GM18907 (cell line): ENCODE results near the gene ATP2C1.
"Not testable (repeated sequence)": the region's sequence is repeated elsewhere in the genome, so short reads cannot be mapped to it uniquely, and the experiment has no call there.

Experiments
- ATAC-seq: cut with Tn5 transposase; IDR thresholded peaks from one replicate; pipeline ENCODE4 v1.9.1; 2021; ENCODE audit warnings: mild to moderate bottlenecking, moderate library complexity; ENCODE audit not compliant: unreplicated experiment

Gene ATP2C1

GRCh38 chr3:130893376-130894129, at the start of gene ATP2C1:
Gene ATP2C1 (plus strand): TSS chr3:130894084. CDS start chr3:130894770, 686 bp downstream.
- peak; percentile 89 for ATAC-seq

- no peak for ATAC-seq
Measured at GRCh38 chr3:130844462-130844861, 49.4 kb upstream of the ATP2C1 start.

- ATAC-seq: no peak
Measured at GRCh38 chr3:130846181-130846580, 47.7 kb upstream of the ATP2C1 start.

- ATAC-seq: no peak
Measured at GRCh38 chr3:130849091-130849552, 44.8 kb upstream of the ATP2C1 start.

- peak; percentile 82 for ATAC-seq
Measured at GRCh38 chr3:130850044-130850797, 43.7 kb upstream of the ATP2C1 start.

- no peak for ATAC-seq
Measured at GRCh38 chr3:130850843-130851242, 43.0 kb upstream of the ATP2C1 start.

GRCh38 chr3:130851277-130851676, 42.6 kb upstream of the ATP2C1 start:
- no peak for ATAC-seq

- no peak for ATAC-seq
Measured at GRCh38 chr3:130853581-130853980, 40.3 kb upstream of the ATP2C1 start.

GRCh38 chr3:130854208-130854864, 39.5 kb upstream of the ATP2C1 start:
- peak; percentile 46 for ATAC-seq

- peak; percentile 32 for ATAC-seq
Measured at GRCh38 chr3:130857336-130858026, 36.4 kb upstream of the ATP2C1 start.

- ATAC-seq: not testable (repeated sequence)
Measured at GRCh38 chr3:130862130-130862529, 31.8 kb upstream of the ATP2C1 start.

- no peak for ATAC-seq
Measured at GRCh38 chr3:130865489-130865888, 28.4 kb upstream of the ATP2C1 start.

GRCh38 chr3:130866327-130866726, 27.6 kb upstream of the ATP2C1 start:
- ATAC-seq: no peak

GRCh38 chr3:130870423-130870822, 23.5 kb upstream of the ATP2C1 start:
- ATAC-seq: no peak

- no peak for ATAC-seq
Measured at GRCh38 chr3:130876594-130876993, 17.3 kb upstream of the ATP2C1 start.

- ATAC-seq: no peak
Measured at GRCh38 chr3:130878464-130878863, 15.4 kb upstream of the ATP2C1 start.

- no peak for ATAC-seq
Measured at GRCh38 chr3:130889416-130889946, 4.4 kb upstream of the ATP2C1 start.

- peak; percentile 40 for ATAC-seq
Measured at GRCh38 chr3:130892759-130893375, 1.0 kb upstream of the ATP2C1 start.

GRCh38 chr3:130894130-130894985, 474 bp downstream of the ATP2C1 start:
- ATAC-seq: peak; percentile 24

GRCh38 chr3:130894986-130895280, 1.0 kb downstream of the ATP2C1 start:
- ATAC-seq: no peak
